ENCODE results near the gene ARID1B. TPM values are rescaled to one million over a fixed set of nuclear protein-coding genes. Genes with fewer than 3 reads are reported as not detected.

ARID1B gene
- total and polyA plus RNA-seq, 9 of the 15 experiments (the other 6 are each of a cell fraction or from before 2014, with no cell fraction given), result 12.5 to 50.5 (median 25.8) TPM

- Histone ChIP-seq H3K4me3 (no peak overlapping the region), H3K79me2 (ENCODE audit: control insufficient read depth, insufficient read depth, low read length) (no peaks in the 10 kb centered on the region), H3K9me1 (ENCODE audit: control insufficient read depth, insufficient read depth, low read length) (peaks cover 2% of the 10 kb centered on the region), H4K20me1 (replicated peaks; ENCODE audit: control insufficient read depth, insufficient read depth, low read length) (no peaks in the 10 kb centered on the region), H3K27ac (ENCODE audit: extremely low read depth, low read depth, low read length) (no peak overlapping the region), H3K4me2 (ENCODE audit: insufficient read depth, low read length) (no peak overlapping the region), H3K27me3 (ENCODE audit: control insufficient read depth in 2 of 2, insufficient read depth in 2 of 2, low read length in 2 of 2) (no peaks in the 10 kb centered on the region), H3K4me1 (replicated peaks in 1 of 2; ENCODE audit: control insufficient read depth in 2 of 2, insufficient read depth in 2 of 2, low read length in 2 of 2) (peaks cover 0 to 6% of the 10 kb centered on the region in 2 experiments; a peak in 3 of 5 replicates), H3K36me3 (ENCODE audit: control insufficient read depth, insufficient read depth, low read length) (peaks cover 64% of the 10 kb centered on the region), H2AFZ (ENCODE audit: low read depth, low read length) (no peak overlapping the region), H3K9me3 (replicated peaks; ENCODE audit: control insufficient read depth, insufficient read depth, low read depth, low read length) (no peaks in the 10 kb centered on the region), H3K9ac (ENCODE audit: insufficient read depth in 1 of 2, low read depth in 2 of 2, low read length in 2 of 2) (no peak overlapping the region)
- FAIRE-seq (no peak), ATAC-seq (no peak), DNase-seq (ENCODE audit: extremely low read depth in 1 of 4, low spot score in 3 of 4) (no peak)
- intact Hi-C loops (cut with micrococcal nuclease) (no loop called here), in situ Hi-C loops (cut with MboI) (loop anchor here (10.0 to 25.0 kb wide), 2 partner anchors 622 to 1874 kb away; partner anchors contain the start of gene TFB1M)
- TF ChIP-seq RBM39 (optimal IDR thresholded peaks at IDR 0.05; ENCODE audit: low read depth, low read length) (no peak), CTBP1 (IDR thresholded peaks at IDR 0.05; ENCODE audit: borderline replicate concordance) (no peak), YBX1 (IDR thresholded peaks at IDR 0.05) (no peak), TRIM24 (IDR thresholded peaks at IDR 0.05) (no peak), ZNF239 (CRISPR knock-in tag; IDR thresholded peaks at IDR 0.05) (no peak), EZH2 (IDR thresholded peaks at IDR 0.05; ENCODE audit: borderline replicate concordance, low read depth, low read length) (no peak), CCNT2 (IDR thresholded peaks at IDR 0.05; ENCODE audit: borderline replicate concordance, extremely low read depth, insufficient read length, low read depth, low read length) (no peak), ETV1 (tag; conservative IDR thresholded peaks at IDR 0.05; ENCODE audit: low read depth) (no peak), ZNF586 (CRISPR knock-in tag; conservative IDR thresholded peaks at IDR 0.05) (no peak), E2F4 (CRISPR knock-in tag; IDR thresholded peaks at IDR 0.05; ENCODE audit: low read depth) (no peak), SMARCC2 (IDR thresholded peaks at IDR 0.05; ENCODE audit: low read depth) (no peak), ZNF121 (CRISPR knock-in tag; conservative IDR thresholded peaks at IDR 0.05) (no peak), CBX8 (IDR thresholded peaks at IDR 0.05; ENCODE audit: borderline replicate concordance, extremely low read depth, low read depth, low read length, poor library complexity, severe bottlenecking) (no peak), THRB (CRISPR knock-in tag; conservative IDR thresholded peaks at IDR 0.05) (no peak), ZNF785 (CRISPR knock-in tag; IDR thresholded peaks at IDR 0.05) (no peak), HNRNPH1 (optimal IDR thresholded peaks at IDR 0.05; ENCODE audit: low read depth, low read length) (no peak), KHSRP (IDR thresholded peaks at IDR 0.05) (no peak), ZBTB26 (CRISPR knock-in tag; IDR thresholded peaks at IDR 0.05) (no peak), ZNF583 (CRISPR knock-in tag; IDR thresholded peaks at IDR 0.05) (no peak), RCOR1 (IDR thresholded peaks at IDR 0.05; ENCODE audit: borderline replicate concordance in 1 of 2, low read depth in 2 of 2, low read length in 2 of 2) (no peak)
- CTCF ChIA-PET (ENCODE audit: low intra/inter-chr PET ratio), result no interaction called here
- BruUV-seq (replicated peaks), result no TSS peak
- POLR2A ChIA-PET, result interaction anchor here (0.6 to 0.7 kb wide), 2 partner anchors 1399 to 1839 kb away, joined by 3 read pairs; no protein-coding TSS in a partner anchor
- WGBS (ENCODE audit: insufficient coverage, low coverage, missing lambda C conversion rate), result 55% methylated on average over 3 of the region's 3 CpGs
Measured at GRCh38 chr6:157186785-157187181, 409.6 kb downstream of the ARID1B start.
